Measurements from ENCODE around the gene MBOAT2.

The MBOAT2 gene

DNA sequence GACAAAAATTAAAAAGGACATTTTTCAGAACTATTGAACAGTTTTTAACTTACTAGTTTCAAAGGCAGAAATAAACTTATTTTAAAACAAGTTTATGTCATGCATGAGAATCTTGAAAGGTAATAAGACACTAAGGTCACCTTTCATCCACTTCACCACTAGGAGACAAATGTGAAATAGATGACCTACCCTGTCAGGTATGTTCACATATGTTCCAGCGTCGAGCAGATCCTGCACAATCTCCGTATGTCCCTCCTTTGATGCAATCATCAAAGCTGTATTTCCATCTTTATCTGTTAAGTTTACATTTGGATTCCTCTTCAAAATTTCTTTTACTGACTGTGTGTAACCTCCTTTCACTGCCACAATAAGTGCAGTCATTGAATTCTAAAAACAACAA is 200.7 kb downstream of the MBOAT2 start:
- H3K4me1 ChIP-seq, result no peaks in the 10 kb centered on the region
- H3K27ac ChIP-seq, result no peak overlapping the region
- no peak overlapping the region for H3K4me2 ChIP-seq (ENCODE audit: low read length)
- no peaks in the 10 kb centered on the region for H3K79me2 ChIP-seq
- TF ChIP-seq, protein P1, sequence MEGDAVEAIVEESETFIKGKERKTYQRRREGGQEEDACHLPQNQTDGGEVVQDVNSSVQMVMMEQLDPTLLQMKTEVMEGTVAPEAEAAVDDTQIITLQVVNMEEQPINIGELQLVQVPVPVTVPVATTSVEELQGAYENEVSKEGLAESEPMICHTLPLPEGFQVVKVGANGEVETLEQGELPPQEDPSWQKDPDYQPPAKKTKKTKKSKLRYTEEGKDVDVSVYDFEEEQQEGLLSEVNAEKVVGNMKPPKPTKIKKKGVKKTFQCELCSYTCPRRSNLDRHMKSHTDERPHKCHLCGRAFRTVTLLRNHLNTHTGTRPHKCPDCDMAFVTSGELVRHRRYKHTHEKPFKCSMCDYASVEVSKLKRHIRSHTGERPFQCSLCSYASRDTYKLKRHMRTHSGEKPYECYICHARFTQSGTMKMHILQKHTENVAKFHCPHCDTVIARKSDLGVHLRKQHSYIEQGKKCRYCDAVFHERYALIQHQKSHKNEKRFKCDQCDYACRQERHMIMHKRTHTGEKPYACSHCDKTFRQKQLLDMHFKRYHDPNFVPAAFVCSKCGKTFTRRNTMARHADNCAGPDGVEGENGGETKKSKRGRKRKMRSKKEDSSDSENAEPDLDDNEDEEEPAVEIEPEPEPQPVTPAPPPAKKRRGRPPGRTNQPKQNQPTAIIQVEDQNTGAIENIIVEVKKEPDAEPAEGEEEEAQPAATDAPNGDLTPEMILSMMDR (IDR thresholded peaks at IDR 0.05), result no peak
- no peak overlapping the region for H3K4me3 ChIP-seq (ENCODE audit: low read depth, low read length)
- no peaks in the 10 kb centered on the region for H3K27me3 ChIP-seq (ENCODE audit: control insufficient read depth, insufficient read depth, low read length)
- H3K9me3 ChIP-seq (ENCODE audit: control insufficient read depth, low read length), result no peaks in the 10 kb centered on the region
- H3K9ac ChIP-seq, result no peak overlapping the region
- no peaks in the 10 kb centered on the region for H3K36me3 ChIP-seq (ENCODE audit: control insufficient read depth, insufficient read depth, low read length)
- H2AFZ ChIP-seq, result no peak overlapping the region
